Measurements from ENCODE around the gene HDAC4.

- TF ChIP-seq, protein P1, sequence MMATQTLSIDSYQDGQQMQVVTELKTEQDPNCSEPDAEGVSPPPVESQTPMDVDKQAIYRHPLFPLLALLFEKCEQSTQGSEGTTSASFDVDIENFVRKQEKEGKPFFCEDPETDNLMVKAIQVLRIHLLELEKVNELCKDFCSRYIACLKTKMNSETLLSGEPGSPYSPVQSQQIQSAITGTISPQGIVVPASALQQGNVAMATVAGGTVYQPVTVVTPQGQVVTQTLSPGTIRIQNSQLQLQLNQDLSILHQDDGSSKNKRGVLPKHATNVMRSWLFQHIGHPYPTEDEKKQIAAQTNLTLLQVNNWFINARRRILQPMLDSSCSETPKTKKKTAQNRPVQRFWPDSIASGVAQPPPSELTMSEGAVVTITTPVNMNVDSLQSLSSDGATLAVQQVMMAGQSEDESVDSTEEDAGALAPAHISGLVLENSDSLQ (IDR thresholded peaks at IDR 0.05) = no peak
- TF ChIP-seq SP1 (IDR thresholded peaks at IDR 0.05) (no peak), FOXM1 (IDR thresholded peaks at IDR 0.05; ENCODE audit: borderline replicate concordance) (no peak), ARNT (IDR thresholded peaks at IDR 0.05) (no peak), FOXK2 (IDR thresholded peaks at IDR 0.05) (no peak), ELF4 (IDR thresholded peaks at IDR 0.05) (no peak), BHLHE40 (IDR thresholded peaks at IDR 0.05; ENCODE audit: borderline replicate concordance) (no peak), NFRKB (IDR thresholded peaks at IDR 0.05) (no peak), FOXA1 (IDR thresholded peaks at IDR 0.05) (no peak)
These were observed 204.8 kb downstream of the HDAC4 start for GRCh38 chr2:239195992-239196391.

Measured in HEK293T (cell line).